ENCODE results near the gene ACOX3. TPM values are rescaled to one million over a fixed set of nuclear protein-coding genes. Genes with fewer than 3 reads are reported as not detected.
"Not testable (repeated sequence)": the region's sequence is repeated elsewhere in the genome, so short reads cannot be mapped to it uniquely, and the experiment has no call there.

ACOX3 gene
- total RNA-seq, 4 donors from 2014 or later: 17.9 to 31.1 (median 22.5) TPM

- intact Hi-C loops (cut with DNase I; ENCODE audit: low total_unique reads): loop anchor here (10.0 kb wide), 1 partner anchor 373 kb away; no protein-coding TSS in a partner anchor
- no peaks in the 10 kb centered on the region for H3K27me3 ChIP-seq
- H3K9me3 ChIP-seq: no peaks in the 10 kb centered on the region
- no peak overlapping the region for H3K4me3 ChIP-seq
- TF ChIP-seq POLR2A (IDR thresholded peaks at IDR 0.05): no peak
- no peak for TF ChIP-seq CTCF (IDR thresholded peaks at IDR 0.05)
- H3K4me1 ChIP-seq: peaks cover 4 to 8% of the 10 kb centered on the region in 2 donors
- H3K27ac ChIP-seq: no peak overlapping the region
- DNase-seq: no peak
- no peaks in the 10 kb centered on the region for H3K36me3 ChIP-seq
Measured at GRCh38 chr4:8387615-8388527, 52.7 kb downstream of the ACOX3 start.

- TF ChIP-seq CTCF (IDR thresholded peaks at IDR 0.05): no peak
- no peak for TF ChIP-seq POLR2A (IDR thresholded peaks at IDR 0.05)
- Histone ChIP-seq H3K4me3 (no peak overlapping the region), H3K9me3 (no peaks in the 10 kb centered on the region), H3K27me3 (no peaks in the 10 kb centered on the region), H3K4me1 (peaks cover 0 to 1% of the 10 kb centered on the region in 2 donors), H3K36me3 (no peaks in the 10 kb centered on the region), H3K27ac (no peak overlapping the region)
- intact Hi-C loops (cut with DNase I; ENCODE audit: low total_unique reads): loop anchor here (10.0 kb wide), 1 partner anchor 372 kb away; no protein-coding TSS in a partner anchor
- DNase-seq: no peak
Measured at GRCh38 chr4:8387194-8387593, 53.3 kb downstream of the ACOX3 start.

GRCh38 chr4:8386731-8387130 is 53.8 kb downstream of the ACOX3 start:
- Histone ChIP-seq H3K4me1 (no peaks in the 10 kb centered on the region), H3K36me3 (no peaks in the 10 kb centered on the region), H3K4me3 (no peak overlapping the region), H3K27ac (no peak overlapping the region), H3K27me3 (no peaks in the 10 kb centered on the region), H3K9me3 (no peaks in the 10 kb centered on the region)
- TF ChIP-seq POLR2A (IDR thresholded peaks at IDR 0.05) (no peak), CTCF (IDR thresholded peaks at IDR 0.05) (no peak)
- no peak for DNase-seq
- intact Hi-C loops (cut with DNase I; ENCODE audit: low total_unique reads): loop anchor here (10.0 kb wide), 1 partner anchor 372 kb away; no protein-coding TSS in a partner anchor

GRCh38 chr4:8386131-8386530 is 54.4 kb downstream of the ACOX3 start:
- H3K4me1 ChIP-seq, H3K27me3 ChIP-seq, H3K27ac ChIP-seq, DNase-seq, H3K4me3 ChIP-seq, H3K36me3 ChIP-seq, H3K9me3 ChIP-seq: not testable (repeated sequence)
- intact Hi-C loops (cut with DNase I; ENCODE audit: low total_unique reads): loop anchor here (10.0 kb wide), 1 partner anchor 371 kb away; no protein-coding TSS in a partner anchor

GRCh38 chr4:8385611-8386010 is 54.9 kb downstream of the ACOX3 start:
- no peaks in the 10 kb centered on the region for H3K9me3 ChIP-seq
- TF ChIP-seq POLR2A (IDR thresholded peaks at IDR 0.05) (no peak), CTCF (IDR thresholded peaks at IDR 0.05) (no peak)
- no peak overlapping the region for H3K27ac ChIP-seq
- no peaks in the 10 kb centered on the region for H3K27me3 ChIP-seq
- no peak for DNase-seq
- H3K4me3 ChIP-seq: no peak overlapping the region
- intact Hi-C loops (cut with DNase I; ENCODE audit: low total_unique reads): loop anchor here (10.0 kb wide), 1 partner anchor 371 kb away; no protein-coding TSS in a partner anchor
- no peaks in the 10 kb centered on the region for H3K36me3 ChIP-seq
- H3K4me1 ChIP-seq: no peaks in the 10 kb centered on the region
